Gastrocnemius medialis (tissue), 4 donors: Measurements from ENCODE around the gene C2orf49. TPM values are rescaled to one million over a fixed set of nuclear protein-coding genes. Genes with fewer than 3 reads are reported as not detected.

Experiments used
- ATAC-seq, 2 donors: fragments of 150-250 bp; one replicate each; pipeline ENCODE4 v1.9.1; 2016
- DNase-seq, 2 donors: peaks; one replicate each; pipeline ENCODE4 v3.0.0-alpha.2; 2019
- H3K27ac ChIP-seq, 4 donors: fragments of 200-600 bp; sonication (generic); 1 replicate in 1 of 4; 2 replicates in 3 of 4; pipeline ENCODE4 v1.5.1; 2016 to 2018; ENCODE audit warnings: mild to moderate bottlenecking in 2 of 4, moderate library complexity in 1 of 4
- H3K27me3 ChIP-seq, 3 donors: fragments of 200-600 bp; sonication (generic) in 2 of 3; 1 replicate in 1 of 3; 2 replicates in 2 of 3; pipeline versions ENCODE4 v1.5.1 to v1.6.0; 2016 to 2019; ENCODE audit warnings: mild to moderate bottlenecking in 1 of 3, moderate library complexity in 1 of 3
- H3K36me3 ChIP-seq, 2 donors: fragments of 200-600 bp; sonication (generic) in 1 of 2; one replicate each; pipeline ENCODE4 v1.5.1; 2017 to 2018
- H3K4me1 ChIP-seq, 2 donors: fragments of 200-600 bp; sonication (generic) in 1 of 2; one replicate each; pipeline ENCODE4 v1.5.1; 2016 to 2017; ENCODE audit warnings: mild to moderate bottlenecking in 2 of 2
- H3K4me3 ChIP-seq, 4 donors: fragments of 200-600 bp; sonication (generic) in 3 of 4; 1 replicate in 1 of 4; 2 replicates in 3 of 4; pipeline ENCODE4 v1.5.1; 2016 to 2019; ENCODE audit warnings: mild to moderate bottlenecking in 2 of 4
- H3K9me3 ChIP-seq, 3 donors: fragments of 200-600 bp; sonication (generic) in 2 of 3; 1 replicate in 1 of 3; 2 replicates in 2 of 3; pipeline ENCODE4 v1.5.1; 2016 to 2019
- CTCF ChIP-seq, 5 experiments: fragments of 450-650 bp in 3 of 5; fragments of 200-600 bp in 2 of 5; sonication (generic) in 2 of 5; IDR thresholded peaks in 4 of 5; conservative IDR thresholded peaks in 1 of 5; 1 replicate in 4 of 5; 2 replicates in 1 of 5; pipeline ENCODE4 v1.5.1; 2016 to 2019; ENCODE audit warnings: antibody characterized with exemption in 5 of 5, mild to moderate bottlenecking in 3 of 5, moderate library complexity in 3 of 5
- POLR2A ChIP-seq, 2 donors: fragments of 450-650 bp; IDR thresholded peaks; one replicate each; pipeline ENCODE4 v1.6.1; 2017; ENCODE audit warnings: antibody characterized with exemption in 2 of 2, mild to moderate bottlenecking in 2 of 2, moderate library complexity in 2 of 2
- in situ Hi-C, 4 donors: fragments of 200-750 bp; cut with MboI; loops; one replicate each; pipeline versions ENCODE4 v1.15.0 to v1.8.0; 2017; ENCODE audit warnings: low sequenced_read_pairs in 4 of 4
- intact Hi-C: fragments of 100-400 bp; cut with DNase I; formaldehyde crosslinking; loops from one replicate; pipeline ENCODE4 v1.15.1; 2023; ENCODE audit warnings: low total_unique reads
- total RNA-seq, 4 donors: library from RNA; depleted of rRNA; stranded (reverse); fragments of >200 nt; gene quantifications; one replicate each; pipeline versions ENCODE4 v1.1.0 to v1.2.3, GENCODE V29; 2016

The C2orf49 gene
- total RNA-seq, 4 donors from 2014 or later = 12.8 to 26.7 (median 18.6) TPM

DNA sequence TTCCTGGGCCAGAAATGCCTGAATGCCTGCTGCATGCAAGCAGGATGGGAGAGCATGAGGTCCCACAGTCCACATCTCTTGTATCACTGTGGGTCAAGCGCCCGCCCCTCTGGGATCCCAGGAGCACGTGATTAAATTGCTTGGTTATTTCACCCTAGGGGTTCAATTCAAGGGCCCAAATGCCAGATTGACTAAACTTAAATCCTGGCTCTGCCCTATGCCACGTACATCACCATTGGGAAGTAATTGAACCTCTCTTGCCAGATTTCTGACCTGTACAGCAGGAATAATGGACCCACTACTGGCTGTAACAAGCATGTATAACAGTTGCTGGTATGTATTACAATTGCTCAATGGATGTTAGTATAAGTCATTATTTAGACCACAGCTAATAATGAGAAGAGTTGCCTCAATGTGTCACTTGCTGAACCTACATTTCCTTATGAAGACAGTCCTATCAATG, 41.6 kb downstream of the C2orf49 start:
- no peak for DNase-seq
- no peak overlapping the region for H3K4me3 ChIP-seq
- H3K27ac ChIP-seq = peak overlapping the region; percentile 61 to 81 (median 71)
- ATAC-seq = no peak
- no peaks in the 10 kb centered on the region for H3K36me3 ChIP-seq
- intact Hi-C loops (no loop called here), in situ Hi-C loops (no loop called here)
- H3K4me1 ChIP-seq = peaks cover 89 to 95% of the 10 kb centered on the region in 2 donors
- TF ChIP-seq POLR2A (IDR thresholded peaks at IDR 0.05) = no peak
- TF ChIP-seq CTCF (IDR thresholded peaks at IDR 0.05 in 4 of 5, conservative IDR thresholded peaks at IDR 0.05 in 1 of 5) = no peak
- no peaks in the 10 kb centered on the region for H3K27me3 ChIP-seq
- H3K9me3 ChIP-seq = no peaks in the 10 kb centered on the region

- Histone ChIP-seq H3K9me3 (no peaks in the 10 kb centered on the region), H3K27me3 (no peaks in the 10 kb centered on the region), H3K36me3 (peaks cover 0 to 5% of the 10 kb centered on the region in 2 donors), H3K4me3 (no peak overlapping the region), H3K4me1 (peaks cover 89 to 94% of the 10 kb centered on the region in 2 donors), H3K27ac (peak overlapping the region; percentile 61 to 81 (median 71))
- ATAC-seq (peak; percentile 57 to 66), DNase-seq (peak in 1 of 2 donors; percentile 66)
- intact Hi-C loops (loop anchor here (5.0 to 10.0 kb wide), 2 partner anchors 118 to 365 kb away; partner anchors contain the start of gene NCK2), in situ Hi-C loops (no loop called here)
- TF ChIP-seq CTCF (IDR thresholded peaks at IDR 0.05 in 4 of 5, conservative IDR thresholded peaks at IDR 0.05 in 1 of 5) (no peak), POLR2A (IDR thresholded peaks at IDR 0.05) (no peak)
Measured at GRCh38 chr2:105379741-105380186, 42.4 kb downstream of the C2orf49 start.

GRCh38 chr2:105380432-105381100, 43.2 kb downstream of the C2orf49 start:
- intact Hi-C loops = loop anchor here (5.0 to 10.0 kb wide), 2 partner anchors 117 to 364 kb away; partner anchors contain the start of gene NCK2
- peak overlapping the region; percentile 61 to 81 (median 71) for H3K27ac ChIP-seq
- H3K4me3 ChIP-seq = no peak overlapping the region
- TF ChIP-seq POLR2A (IDR thresholded peaks at IDR 0.05) (no peak), CTCF (IDR thresholded peaks at IDR 0.05 in 4 of 5, conservative IDR thresholded peaks at IDR 0.05 in 1 of 5) (no peak)
- no peak for DNase-seq
- H3K27me3 ChIP-seq = no peaks in the 10 kb centered on the region
- in situ Hi-C loops = no loop called here
- peaks cover 0 to 12% of the 10 kb centered on the region in 2 donors for H3K36me3 ChIP-seq
- H3K9me3 ChIP-seq = no peaks in the 10 kb centered on the region
- peaks cover 81 to 92% of the 10 kb centered on the region in 2 donors for H3K4me1 ChIP-seq
- no peak for ATAC-seq

GRCh38 chr2:105381101-105381668, 43.8 kb downstream of the C2orf49 start:
- DNase-seq = no peak
- no peaks in the 10 kb centered on the region for H3K27me3 ChIP-seq
- peaks cover 75 to 86% of the 10 kb centered on the region in 2 donors for H3K4me1 ChIP-seq
- peak overlapping the region; percentile 61 to 81 (median 71) for H3K27ac ChIP-seq
- no peaks in the 10 kb centered on the region for H3K9me3 ChIP-seq
- in situ Hi-C loops (no loop called here), intact Hi-C loops (loop anchor here (5.0 to 10.0 kb wide), 2 partner anchors 116 to 364 kb away; partner anchors contain the start of gene NCK2)
- H3K4me3 ChIP-seq = no peak overlapping the region
- no peak for ATAC-seq
- TF ChIP-seq CTCF (IDR thresholded peaks at IDR 0.05 in 4 of 5, conservative IDR thresholded peaks at IDR 0.05 in 1 of 5) (no peak), POLR2A (IDR thresholded peaks at IDR 0.05) (no peak)
- H3K36me3 ChIP-seq = peaks cover 0 to 17% of the 10 kb centered on the region in 2 donors
